Adrenal gland (tissue), 5 donors: ENCODE results near the gene NRXN2.

Source experiments
- CTCF ChIP-seq, 6 experiments: fragments of 450-650 bp in 4 of 6; fragments of 200-600 bp in 2 of 6; sonication (generic) in 1 of 6; IDR thresholded peaks; 1 replicate in 5 of 6; 2 replicates in 1 of 6; pipeline versions ENCODE4 v1.5.1 to v1.8.0; 2016 to 2021; ENCODE audit warnings: antibody characterized with exemption in 6 of 6, mild to moderate bottlenecking in 2 of 6, moderate library complexity in 1 of 6
- POLR2A ChIP-seq, 2 donors: fragments of 450-650 bp; IDR thresholded peaks; one replicate each; pipeline ENCODE4 v1.6.1; 2017; ENCODE audit warnings: antibody characterized with exemption in 2 of 2, mild to moderate bottlenecking in 2 of 2, moderate library complexity in 1 of 2
- donor health status: DM: no; HTN: no; CAD: no.

DNA sequence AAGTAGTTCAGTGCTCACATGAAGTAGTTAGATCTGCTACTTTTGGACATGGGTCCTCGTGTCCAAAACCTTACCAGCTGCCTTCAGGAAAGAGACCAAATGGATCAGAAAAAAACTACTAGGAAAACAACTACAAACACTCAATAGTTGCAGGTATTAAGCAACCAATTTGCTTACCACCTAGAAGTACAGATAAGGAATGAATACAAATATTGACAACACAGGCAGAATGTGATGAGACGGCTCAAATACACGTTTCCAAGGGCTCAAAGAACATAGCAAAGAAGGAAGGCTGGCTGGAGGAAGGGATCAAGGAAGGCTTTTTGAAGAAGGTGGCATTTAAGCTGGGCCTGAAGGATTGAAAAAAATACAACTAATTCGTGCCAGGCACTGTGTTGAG is 41.8 kb downstream of the NRXN2 start:
- no peak for TF ChIP-seq CTCF (IDR thresholded peaks at IDR 0.05)
- no peak for TF ChIP-seq POLR2A (IDR thresholded peaks at IDR 0.05)
